ENCODE data around the gene ITGB4.
"Not testable (repeated sequence)": the region's sequence is repeated elsewhere in the genome, so short reads cannot be mapped to it uniquely, and the experiment has no call there.

ITGB4 gene

DNA sequence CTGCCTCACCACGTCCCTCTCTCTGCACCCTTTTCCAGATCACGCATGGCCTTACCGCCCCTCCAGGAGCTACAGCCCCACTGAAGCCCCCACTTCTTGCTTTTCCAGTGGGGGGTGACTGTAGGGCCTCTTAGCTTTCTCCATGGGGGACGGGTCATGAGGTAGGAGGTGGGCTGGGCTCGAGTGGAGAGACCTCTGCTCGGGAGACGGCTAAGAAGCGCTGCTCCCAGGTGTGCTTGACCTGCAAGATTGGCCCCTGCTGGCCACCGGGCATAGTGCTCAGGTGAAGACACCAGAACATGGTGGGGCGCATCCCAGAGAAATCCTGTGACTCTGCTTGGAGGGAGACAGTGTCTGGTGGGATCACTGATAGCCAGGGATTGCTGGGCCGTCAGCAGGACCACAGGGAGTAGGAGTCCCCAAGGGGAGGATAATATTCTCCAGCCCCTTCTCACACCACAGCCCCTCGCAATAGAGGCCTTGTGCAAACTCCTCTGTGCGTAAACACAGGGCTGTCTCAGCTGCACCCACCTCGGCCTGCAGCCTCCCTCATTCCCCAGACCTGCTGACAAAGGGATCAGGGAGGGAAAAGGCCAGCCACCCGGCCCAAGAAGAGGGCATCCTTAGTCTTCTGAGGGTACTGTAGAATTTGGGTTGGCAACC, 52.7 kb downstream of the ITGB4 start:
- no peak for DNase-seq (ENCODE audit: extremely low read depth, low read depth)
- TF ChIP-seq, protein P1, sequence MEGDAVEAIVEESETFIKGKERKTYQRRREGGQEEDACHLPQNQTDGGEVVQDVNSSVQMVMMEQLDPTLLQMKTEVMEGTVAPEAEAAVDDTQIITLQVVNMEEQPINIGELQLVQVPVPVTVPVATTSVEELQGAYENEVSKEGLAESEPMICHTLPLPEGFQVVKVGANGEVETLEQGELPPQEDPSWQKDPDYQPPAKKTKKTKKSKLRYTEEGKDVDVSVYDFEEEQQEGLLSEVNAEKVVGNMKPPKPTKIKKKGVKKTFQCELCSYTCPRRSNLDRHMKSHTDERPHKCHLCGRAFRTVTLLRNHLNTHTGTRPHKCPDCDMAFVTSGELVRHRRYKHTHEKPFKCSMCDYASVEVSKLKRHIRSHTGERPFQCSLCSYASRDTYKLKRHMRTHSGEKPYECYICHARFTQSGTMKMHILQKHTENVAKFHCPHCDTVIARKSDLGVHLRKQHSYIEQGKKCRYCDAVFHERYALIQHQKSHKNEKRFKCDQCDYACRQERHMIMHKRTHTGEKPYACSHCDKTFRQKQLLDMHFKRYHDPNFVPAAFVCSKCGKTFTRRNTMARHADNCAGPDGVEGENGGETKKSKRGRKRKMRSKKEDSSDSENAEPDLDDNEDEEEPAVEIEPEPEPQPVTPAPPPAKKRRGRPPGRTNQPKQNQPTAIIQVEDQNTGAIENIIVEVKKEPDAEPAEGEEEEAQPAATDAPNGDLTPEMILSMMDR (IDR thresholded peaks at IDR 0.05; ENCODE audit: low read depth, low read length) = no peak; the same call in 1 of the 2 replicates

DNA sequence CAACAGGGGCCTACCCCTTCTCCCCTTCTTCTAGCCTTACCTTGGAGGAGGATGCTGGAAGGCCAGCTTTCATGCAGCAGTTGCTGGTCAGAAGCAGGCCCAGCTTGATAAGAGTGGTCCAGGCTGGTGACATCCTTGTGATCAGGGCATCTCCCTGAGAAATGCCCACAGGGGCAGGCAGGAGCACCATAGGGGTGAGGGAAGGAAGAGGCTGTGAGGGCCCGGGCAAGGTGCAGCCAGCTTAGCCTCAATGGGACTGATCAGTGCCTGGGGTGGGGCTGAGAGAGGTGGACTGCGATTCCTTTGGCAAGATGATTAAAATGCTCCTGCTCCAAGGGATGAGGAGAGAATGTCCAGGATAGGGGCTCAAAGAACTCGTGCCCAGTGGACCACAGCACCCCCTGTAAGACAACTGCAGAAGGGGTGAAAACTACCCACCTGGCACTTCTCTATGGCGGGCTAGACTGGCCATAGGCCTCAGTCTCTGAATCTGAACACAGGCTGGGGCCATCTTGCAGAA, 53.3 kb downstream of the ITGB4 start:
- TF ChIP-seq, protein P1 (IDR thresholded peaks at IDR 0.05; ENCODE audit: low read depth, low read length) = no peak
- no peak for DNase-seq (ENCODE audit: extremely low read depth, low read depth)

DNA sequence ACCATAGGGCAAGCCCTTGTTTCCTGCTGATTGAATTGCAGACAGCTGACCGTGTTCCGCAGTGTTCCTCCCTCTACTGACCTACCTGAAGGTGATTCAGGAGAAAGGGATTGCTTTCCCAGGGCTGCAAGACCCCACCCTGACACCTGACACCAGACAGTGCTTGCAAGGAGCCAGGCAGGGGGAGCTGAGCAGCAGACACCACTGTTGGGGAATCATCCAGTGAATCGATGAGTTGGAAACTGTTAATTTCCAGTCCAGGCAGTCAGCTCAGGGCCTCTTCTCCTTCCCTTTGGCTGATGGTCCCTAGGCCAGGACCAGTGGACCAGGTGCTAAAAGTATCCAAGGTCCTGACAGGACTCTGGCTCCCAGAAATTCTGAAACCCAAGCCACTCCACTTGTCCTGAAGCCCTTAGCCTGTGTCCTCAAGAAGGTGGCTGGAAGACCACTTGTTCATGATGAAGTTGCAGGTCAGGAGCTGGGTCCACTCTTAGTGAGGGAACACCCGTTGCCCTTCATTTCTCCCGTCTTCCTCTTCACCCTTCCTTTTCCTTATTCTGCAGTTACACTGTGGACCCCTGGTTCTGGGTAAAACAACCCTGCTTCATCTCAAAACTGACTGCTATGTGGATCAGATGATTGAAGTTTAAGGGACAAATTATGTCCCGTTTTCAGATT, 53.9 kb downstream of the ITGB4 start:
- TF ChIP-seq, protein P1 (IDR thresholded peaks at IDR 0.05; ENCODE audit: low read depth, low read length) = no peak

DNA sequence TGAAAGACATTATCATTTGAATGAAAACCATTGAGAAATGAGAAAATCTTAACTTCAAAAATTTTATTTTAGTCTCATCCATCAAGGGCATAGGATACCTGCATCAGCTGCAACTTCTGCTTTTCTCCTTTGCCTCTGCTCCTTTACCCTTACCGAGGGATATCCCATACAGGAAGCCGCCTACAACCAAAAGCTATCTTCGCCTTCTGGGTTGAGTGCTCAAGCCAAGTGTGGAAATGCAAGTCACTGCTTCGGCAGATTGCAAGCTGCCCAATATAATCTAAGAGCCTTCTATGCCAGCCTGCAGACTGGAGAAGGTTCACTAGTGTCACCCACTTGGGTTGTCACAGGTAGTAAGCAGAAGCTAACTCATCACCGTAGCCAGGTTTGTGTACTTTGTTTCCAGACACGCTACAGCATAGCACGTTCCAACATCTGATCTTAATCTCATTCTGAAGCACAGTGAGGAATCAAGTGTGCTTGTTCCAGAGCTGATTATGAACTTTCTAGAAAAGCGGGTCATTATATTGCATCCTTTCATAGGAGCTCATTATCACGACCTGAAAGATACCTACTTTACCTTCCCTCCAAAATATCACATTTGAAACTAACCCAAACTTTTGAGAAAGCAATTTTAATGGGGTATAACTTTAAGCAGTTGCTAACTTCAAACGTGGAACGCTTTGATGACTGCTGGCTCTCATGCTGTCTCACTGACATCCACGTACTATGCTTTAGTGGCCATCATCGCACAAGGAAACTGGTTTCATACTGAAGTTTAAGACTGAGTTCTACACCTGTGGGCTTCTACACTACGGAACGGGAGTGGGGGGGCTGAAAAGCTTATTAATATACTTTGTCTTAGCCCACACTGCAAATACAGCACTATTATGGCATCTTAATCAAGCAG, 55.4 kb downstream of the ITGB4 start:
- no peak for DNase-seq (ENCODE audit: extremely low read depth, low read depth)
- TF ChIP-seq, protein P1 (IDR thresholded peaks at IDR 0.05; ENCODE audit: low read depth, low read length) = no peak

More for the DNA sequence above, 53.9 kb downstream of the ITGB4 start:
- DNase-seq (ENCODE audit: extremely low read depth, low read depth) = no peak

DNA sequence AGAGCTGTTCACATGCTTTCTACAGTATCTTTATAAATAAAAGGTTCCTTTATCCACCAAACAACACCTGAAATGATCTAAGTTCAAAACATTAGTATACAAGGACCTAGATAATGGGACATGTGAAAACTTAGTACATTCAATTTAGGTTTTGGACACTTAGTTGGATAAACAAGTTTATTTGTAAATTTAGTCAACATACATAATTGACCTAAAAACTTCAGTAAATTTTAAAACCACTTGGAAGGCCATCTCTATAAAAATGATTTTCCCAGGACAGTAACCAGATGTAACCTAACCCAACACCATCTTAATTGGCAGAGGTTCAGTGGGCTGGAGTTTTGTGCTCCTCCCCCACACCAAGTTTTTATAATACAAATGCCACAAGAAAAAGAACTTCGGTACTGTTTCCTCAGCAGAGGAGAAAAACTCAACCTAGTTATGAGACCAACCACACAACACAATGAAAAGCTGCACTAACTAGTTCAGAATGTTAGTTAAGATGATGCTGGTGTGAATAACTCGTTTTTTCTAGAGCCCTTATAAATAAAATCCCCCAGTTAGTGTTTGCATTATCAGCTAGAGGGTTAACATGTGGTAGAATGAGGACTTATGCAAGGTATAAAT, 56.1 kb downstream of the ITGB4 start:
- TF ChIP-seq, protein P1 (IDR thresholded peaks at IDR 0.05; ENCODE audit: low read depth, low read length) = no peak
- no peak for DNase-seq (ENCODE audit: extremely low read depth, low read depth)

DNA sequence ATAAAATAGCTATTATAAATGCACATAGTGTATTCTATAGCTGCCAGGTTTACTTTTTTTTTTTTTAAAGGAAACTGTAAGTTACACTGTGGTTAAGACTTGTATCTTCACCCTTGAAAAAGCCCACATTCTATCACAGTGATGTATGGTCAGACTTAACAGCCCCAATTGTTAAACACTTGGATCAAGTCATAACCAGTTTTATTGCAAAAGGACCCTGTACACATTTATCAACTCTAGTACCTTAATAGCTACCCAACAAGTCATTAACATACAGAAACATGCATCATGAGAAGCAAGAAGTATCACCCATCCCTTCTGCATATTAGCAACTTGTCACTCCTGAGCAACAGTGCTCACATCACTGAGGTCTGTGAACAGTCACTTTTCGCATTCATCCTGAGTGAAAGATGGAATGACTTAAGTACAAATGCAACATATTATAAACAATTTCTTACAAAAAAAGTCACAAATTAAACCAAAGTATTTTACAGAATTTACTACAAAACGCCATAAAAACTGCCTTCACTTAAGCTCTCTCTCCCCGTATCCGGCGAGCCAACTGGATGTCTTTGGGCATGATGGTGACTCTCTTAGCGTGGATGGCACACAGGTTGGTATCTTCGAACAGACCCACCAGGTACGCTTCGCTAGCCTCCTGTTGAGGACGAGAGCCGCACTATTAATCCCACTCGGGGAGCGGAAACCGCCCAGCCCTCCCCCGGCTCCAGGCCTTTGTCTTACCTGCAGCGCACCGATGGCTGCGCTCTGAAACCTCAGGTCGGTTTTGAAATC, 57.0 kb downstream of the ITGB4 start:
- not testable (repeated sequence) for DNase-seq (ENCODE audit: extremely low read depth, low read depth)

DNA sequence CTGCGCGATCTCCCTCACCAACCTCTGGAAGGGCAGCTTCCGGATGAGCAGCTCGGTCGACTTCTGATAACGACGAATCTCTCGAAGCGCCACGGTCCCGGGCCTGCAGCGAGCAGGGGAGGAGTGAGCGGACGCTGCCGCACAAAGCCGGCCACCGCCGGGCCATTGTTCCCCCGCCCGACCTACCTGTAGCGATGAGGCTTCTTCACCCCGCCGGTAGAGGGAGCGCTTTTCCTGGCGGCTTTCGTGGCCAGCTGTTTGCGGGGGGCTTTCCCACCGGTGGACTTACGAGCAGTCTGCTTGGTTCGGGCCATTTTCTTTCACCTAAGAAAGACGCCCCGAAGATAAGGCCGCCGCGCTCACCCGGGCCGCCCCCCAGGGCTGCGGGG, 57.6 kb downstream of the ITGB4 start:
- DNase-seq (ENCODE audit: extremely low read depth, low read depth) = no peak
- TF ChIP-seq, protein P1 (IDR thresholded peaks at IDR 0.05; ENCODE audit: low read depth, low read length) = peak; percentile 50
